Body of pancreas (tissue), 4 donors: ENCODE results near the gene OSBPL1A. TPM values are rescaled to one million over a fixed set of nuclear protein-coding genes. Genes with fewer than 3 reads are reported as not detected.
A peak's percentile ranks its signal among the peaks of the same experiment; 100 is the strongest.

ENCODE experiments used
- ATAC-seq: fragments of 150-250 bp; one replicate; pipeline ENCODE4 v1.9.1; 2016
- DNase-seq, 4 donors: peaks; one replicate each; pipeline ENCODE4 v3.0.0-alpha.2; 2019
- H3K27ac ChIP-seq, 4 donors: fragments of 200-600 bp; sonication (generic); 1 replicate in 3 of 4; 2 replicates in 1 of 4; pipeline versions ENCODE4 v1.5.1 to v1.6.1; 2016 to 2019; ENCODE audit warnings: mild to moderate bottlenecking in 1 of 4, mixed read lengths in 1 of 4, moderate library complexity in 1 of 4
- H3K27me3 ChIP-seq, 2 donors: fragments of 200-600 bp; sonication (generic); one replicate each; pipeline ENCODE4 v1.6.0; 2016; ENCODE audit warnings: mild to moderate bottlenecking in 1 of 2
- H3K36me3 ChIP-seq, 2 donors: fragments of 200-600 bp; sonication (generic); replicated peaks in 1 of 2; 2 replicates each; pipeline ENCODE4 v1.5.1; 2016; ENCODE audit warnings: low read depth in 2 of 2; ENCODE audit not compliant: insufficient read depth in 1 of 2
- H3K4me1 ChIP-seq: fragments of 200-600 bp; sonication (generic); one replicate; pipeline ENCODE4 v1.6.0; 2016
- H3K4me3 ChIP-seq, 2 donors: fragments of 200-600 bp; sonication (generic); 1 replicate in 1 of 2; 2 replicates in 1 of 2; pipeline ENCODE4 v1.5.1; 2016 to 2019
- H3K9me3 ChIP-seq, 3 donors: fragments of 200-600 bp; sonication (generic); 1 replicate in 2 of 3; 2 replicates in 1 of 3; pipeline ENCODE4 v1.5.1; 2016
- POLR2A ChIP-seq, 3 donors: fragments of 450-650 bp; IDR thresholded peaks; one replicate each; pipeline ENCODE4 v1.6.1; 2016; ENCODE audit warnings: antibody characterized with exemption in 3 of 3, mild to moderate bottlenecking in 2 of 3
- WGBS, 2 donors: methylation state at CpG; one replicate each; pipeline ENCODE4 v1.1.5; 2017; 5-methylcytosine and 5-hydroxymethylcytosine counted together
- intact Hi-C: fragments of 100-400 bp; cut with DNase I; formaldehyde crosslinking; loops from one replicate; pipeline ENCODE4 v1.15.1; 2023
- total RNA-seq, 2 donors: library from RNA; depleted of rRNA; stranded (reverse); fragments of >200 nt; gene quantifications; one replicate each; pipeline ENCODE4 v1.1.0, GENCODE V29; 2016
- TF ChIP-seq, protein P1 (sequence below), 7 experiments: fragments of 450-650 bp in 4 of 7; fragments of 200-600 bp in 3 of 7; sonication (generic) in 3 of 7; IDR thresholded peaks; one replicate each; pipeline ENCODE4 v1.5.1; 2016 to 2019; ENCODE audit warnings: antibody characterized with exemption in 7 of 7

The OSBPL1A gene
- total RNA-seq, 2 donors from 2014 or later = 20.5 to 78.4 TPM

DNA sequence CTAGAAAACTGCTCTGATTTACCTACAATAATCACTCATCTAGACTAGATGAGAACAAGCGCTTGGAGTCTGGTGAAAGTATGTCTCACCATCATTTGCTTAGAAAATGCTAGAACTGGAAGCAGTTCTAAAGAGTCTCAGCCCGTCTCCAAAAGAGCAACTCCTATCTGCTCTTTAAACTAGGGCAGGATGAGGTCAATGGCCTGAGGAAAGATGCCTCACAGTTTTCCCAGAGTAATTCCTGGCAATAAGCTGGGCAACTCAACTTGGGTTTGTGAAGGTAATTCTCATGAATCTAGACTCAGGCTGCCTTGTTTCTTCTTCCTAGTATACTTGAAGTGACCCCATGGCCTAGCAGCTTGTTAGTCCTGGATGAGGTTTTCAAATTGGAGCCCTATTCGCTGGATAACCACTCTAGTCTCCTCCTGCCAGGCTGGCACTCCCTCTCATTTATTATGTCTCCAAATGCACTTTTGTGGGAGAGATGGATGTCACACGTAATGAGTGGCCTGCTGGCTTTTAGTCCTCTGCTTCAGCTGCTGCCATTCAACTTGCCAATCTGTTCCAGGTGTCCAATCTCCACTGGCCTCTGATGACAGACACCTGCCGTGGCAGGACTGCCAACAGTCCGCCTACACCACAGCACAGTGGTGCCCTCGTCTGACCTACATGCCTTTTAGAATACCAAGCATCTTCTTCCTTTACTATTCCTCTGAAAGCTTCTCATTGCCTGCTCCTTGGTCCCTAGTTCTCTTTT lies 177.9 kb downstream of the OSBPL1A start:
- Histone ChIP-seq H3K4me3 (no peak overlapping the region), H3K27ac (no peak overlapping the region), H3K4me1 (peaks cover 17% of the 10 kb centered on the region), H3K36me3 (no peaks in the 10 kb centered on the region), H3K9me3 (no peaks in the 10 kb centered on the region), H3K27me3 (no peaks in the 10 kb centered on the region)
- DNase-seq = peak in 2 of 4 donors; percentile 18 to 33
- no peak for ATAC-seq
- intact Hi-C loops = no loop called here
- WGBS, 2 donors = 77 to 81% methylated on average over 7 of the region's 7 CpGs
- TF ChIP-seq, protein P1, sequence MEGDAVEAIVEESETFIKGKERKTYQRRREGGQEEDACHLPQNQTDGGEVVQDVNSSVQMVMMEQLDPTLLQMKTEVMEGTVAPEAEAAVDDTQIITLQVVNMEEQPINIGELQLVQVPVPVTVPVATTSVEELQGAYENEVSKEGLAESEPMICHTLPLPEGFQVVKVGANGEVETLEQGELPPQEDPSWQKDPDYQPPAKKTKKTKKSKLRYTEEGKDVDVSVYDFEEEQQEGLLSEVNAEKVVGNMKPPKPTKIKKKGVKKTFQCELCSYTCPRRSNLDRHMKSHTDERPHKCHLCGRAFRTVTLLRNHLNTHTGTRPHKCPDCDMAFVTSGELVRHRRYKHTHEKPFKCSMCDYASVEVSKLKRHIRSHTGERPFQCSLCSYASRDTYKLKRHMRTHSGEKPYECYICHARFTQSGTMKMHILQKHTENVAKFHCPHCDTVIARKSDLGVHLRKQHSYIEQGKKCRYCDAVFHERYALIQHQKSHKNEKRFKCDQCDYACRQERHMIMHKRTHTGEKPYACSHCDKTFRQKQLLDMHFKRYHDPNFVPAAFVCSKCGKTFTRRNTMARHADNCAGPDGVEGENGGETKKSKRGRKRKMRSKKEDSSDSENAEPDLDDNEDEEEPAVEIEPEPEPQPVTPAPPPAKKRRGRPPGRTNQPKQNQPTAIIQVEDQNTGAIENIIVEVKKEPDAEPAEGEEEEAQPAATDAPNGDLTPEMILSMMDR (IDR thresholded peaks at IDR 0.05) = no peak
- TF ChIP-seq POLR2A (IDR thresholded peaks at IDR 0.05) = no peak

DNA sequence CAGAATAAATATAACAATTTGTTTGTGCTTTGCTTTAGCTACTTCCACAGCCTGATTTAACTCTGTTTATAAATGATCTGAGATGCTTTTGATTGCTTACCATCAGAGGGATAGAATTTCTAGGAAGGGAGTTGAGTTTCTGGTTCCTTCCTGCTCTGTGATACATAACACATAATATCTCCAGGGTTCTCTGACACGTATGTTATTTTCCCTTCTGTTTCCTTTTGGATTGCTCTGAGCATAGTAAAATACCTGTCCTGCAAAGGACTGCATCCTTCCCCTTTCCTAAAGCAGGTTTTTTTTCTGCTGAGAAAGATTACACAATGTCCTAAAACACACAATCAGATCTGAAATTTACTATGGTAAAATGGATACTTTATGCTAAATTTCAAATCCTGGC lies 182.7 kb downstream of the OSBPL1A start:
- H3K9me3 ChIP-seq = no peaks in the 10 kb centered on the region
- no peaks in the 10 kb centered on the region for H3K27me3 ChIP-seq
- peak overlapping the region in 2 of 4 donors; percentile 19 to 40 for H3K27ac ChIP-seq
- ATAC-seq = peak; percentile 33
- WGBS, 2 donors = 57 to 72% methylated on average over 1 of the region's 1 CpG
- H3K36me3 ChIP-seq = no peaks in the 10 kb centered on the region
- no peak for DNase-seq
- TF ChIP-seq POLR2A (IDR thresholded peaks at IDR 0.05) = no peak
- TF ChIP-seq, protein P1 (IDR thresholded peaks at IDR 0.05) = no peak
- H3K4me1 ChIP-seq = peaks cover 41% of the 10 kb centered on the region
- no peak overlapping the region for H3K4me3 ChIP-seq
- intact Hi-C loops = no loop called here

DNA sequence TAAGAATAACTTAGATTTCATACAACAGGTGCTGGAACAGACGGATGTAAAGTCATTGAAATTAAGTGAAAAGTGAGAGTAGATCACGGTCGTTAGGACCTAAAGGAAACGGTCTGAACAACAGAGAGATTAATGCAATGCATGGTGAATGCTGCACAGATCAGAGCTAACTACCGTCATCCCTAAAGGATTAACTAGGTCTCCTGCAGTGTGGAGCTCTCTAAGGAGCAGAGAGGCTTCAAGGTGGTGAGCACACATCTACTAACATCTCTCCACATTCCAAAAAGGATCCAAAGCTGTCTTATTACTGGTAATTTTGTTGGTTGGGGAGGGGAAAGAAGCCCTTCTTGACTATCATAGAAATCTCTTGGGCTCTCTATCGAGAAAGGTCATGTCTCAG lies 183.5 kb downstream of the OSBPL1A start:
- no peak for DNase-seq
- ATAC-seq = no peak
- TF ChIP-seq, protein P1 (IDR thresholded peaks at IDR 0.05) = no peak
- no peak for TF ChIP-seq POLR2A (IDR thresholded peaks at IDR 0.05)
- intact Hi-C loops = no loop called here
- no peaks in the 10 kb centered on the region for H3K36me3 ChIP-seq
- H3K27ac ChIP-seq = no peak overlapping the region
- no peak overlapping the region for H3K4me3 ChIP-seq
- WGBS, 2 donors = 54 to 67% methylated on average over 6 of the region's 6 CpGs
- no peaks in the 10 kb centered on the region for H3K9me3 ChIP-seq
- peaks cover 41% of the 10 kb centered on the region for H3K4me1 ChIP-seq
- H3K27me3 ChIP-seq = no peaks in the 10 kb centered on the region

DNA sequence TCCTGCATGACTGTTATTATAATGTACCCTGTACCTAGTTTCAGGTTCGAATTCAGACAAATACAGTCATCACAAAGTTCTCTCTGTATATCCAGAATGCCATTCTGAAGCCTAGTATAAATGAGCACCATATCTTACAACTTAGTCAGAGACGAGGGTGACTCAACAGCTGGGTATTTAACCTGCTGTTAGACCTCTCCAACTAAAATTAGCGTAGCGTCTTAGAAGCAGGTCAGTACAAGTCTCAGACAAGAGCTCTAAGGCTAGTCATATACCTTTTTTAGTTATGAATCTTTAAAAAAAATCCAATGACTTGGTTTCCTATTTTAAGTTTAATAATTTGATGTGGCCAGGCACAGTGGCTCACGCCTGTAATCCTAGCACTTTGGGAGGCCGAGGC lies 184.7 kb downstream of the OSBPL1A start:
- H3K36me3 ChIP-seq = no peaks in the 10 kb centered on the region
- intact Hi-C loops = no loop called here
- WGBS, 2 donors = 90% methylated on average over 6 of the region's 6 CpGs
- H3K9me3 ChIP-seq = no peaks in the 10 kb centered on the region
- no peak for ATAC-seq
- TF ChIP-seq POLR2A (IDR thresholded peaks at IDR 0.05) = no peak
- TF ChIP-seq, protein P1 (IDR thresholded peaks at IDR 0.05) = no peak
- peaks cover 41% of the 10 kb centered on the region for H3K4me1 ChIP-seq
- H3K27ac ChIP-seq = no peak overlapping the region
- H3K27me3 ChIP-seq = no peaks in the 10 kb centered on the region
- no peak overlapping the region for H3K4me3 ChIP-seq
- DNase-seq = no peak

DNA sequence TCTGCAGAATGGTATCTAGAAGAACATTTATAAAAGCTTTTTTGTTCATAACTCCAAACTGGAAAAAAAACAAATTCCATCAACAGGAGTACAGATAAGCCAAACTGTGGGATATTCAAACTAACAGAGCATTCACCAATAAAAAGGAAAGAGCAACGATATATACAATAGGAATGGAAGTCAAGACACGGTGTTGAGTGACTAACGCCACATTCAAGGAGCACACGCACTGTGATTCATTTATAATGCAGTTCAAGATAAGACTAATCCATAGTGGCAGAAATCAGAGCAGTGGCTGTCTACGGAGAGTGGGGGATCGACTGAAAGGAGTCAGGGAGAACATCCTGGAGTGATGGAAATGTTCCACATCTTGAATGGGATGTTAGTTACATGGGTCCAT lies 188.1 kb downstream of the OSBPL1A start:
- Histone ChIP-seq H3K36me3 (no peaks in the 10 kb centered on the region), H3K27ac (no peak overlapping the region), H3K9me3 (no peaks in the 10 kb centered on the region), H3K4me3 (no peak overlapping the region), H3K4me1 (peaks cover 23% of the 10 kb centered on the region), H3K27me3 (no peaks in the 10 kb centered on the region)
- intact Hi-C loops = no loop called here
- ATAC-seq (no peak), DNase-seq (no peak)
- 75 to 93% methylated on average over 6 of the region's 6 CpGs for WGBS, 2 donors
- TF ChIP-seq, protein P1 (IDR thresholded peaks at IDR 0.05) = no peak
- no peak for TF ChIP-seq POLR2A (IDR thresholded peaks at IDR 0.05)
